K562 (cell line): ENCODE data around the gene CDK14. TPM values are rescaled to one million over a fixed set of nuclear protein-coding genes. Genes with fewer than 3 reads are reported as not detected.

Source experiments
- ATAC-seq: fragments of 200-7000 bp; cut with Tn5 transposase; 3 replicates; pipeline ENCODE4 v1.9.1; 2020; ENCODE audit warnings: moderate library complexity
- BruUV-seq: library from RNA; stranded (reverse); fragments of 400-500 nt; replicated peaks from 2 replicates; lab custom pipeline; 2021; lab: Mats Ljungman, UMichigan
- CTCF ChIA-PET: fragments of 300-600 bp; formaldehyde crosslinking; extraction: SDS; loops from one replicate; lab custom pipeline; 2021; ENCODE audit warnings: low intra/inter-chr PET ratio; lab: Yijun Ruan, JAX
- POLR2A ChIA-PET: fragments of 300-600, 350-650 bp; sonication (Branson Sonifier 250); formaldehyde crosslinking; extraction: SDS; loops from one replicate; lab custom pipeline; 2021; ENCODE audit warnings: antibody characterized with exemption, inconsistent platforms; lab: Yijun Ruan, JAX
- DNase-seq, 4 experiments: peaks; one replicate each; pipeline versions ENCODE4 v3.0.0 to v3.0.0-alpha.2; 2011 to 2018; ENCODE audit warnings: low spot score in 3 of 4, mixed read lengths in 3 of 4; ENCODE audit errors: extremely low read depth in 1 of 4
- FAIRE-seq: peaks from 2 replicates; lab custom pipeline; 2011; peaks lifted over from hg19 to GRCh38; lab: Jason Lieb, UNC
- H2AFZ ChIP-seq: 2 replicates; pipeline ENCODE4 v1.6.0; 2011; ENCODE audit warnings: low read depth, low read length, control low read depth, inconsistent platforms
- H3K27ac ChIP-seq: fragments of 200-600 bp; 3 replicates; pipeline ENCODE4 v1.8.0; 2011; ENCODE audit warnings: low read depth, mild to moderate bottlenecking, control low read depth, inconsistent platforms, low read length, moderate library complexity, mixed read lengths; ENCODE audit errors: extremely low read depth
- H3K27me3 ChIP-seq, 2 experiments: fragments of 300-600 bp in 1 of 2; 2 replicates in 1 of 2; 3 replicates in 1 of 2; pipeline versions ENCODE4 v1.6.0 to v1.8.0; 2011; ENCODE audit warnings: inconsistent platforms in 2 of 2, low read length in 2 of 2, mild to moderate bottlenecking in 1 of 2, mixed read lengths in 1 of 2, moderate library complexity in 1 of 2; ENCODE audit not compliant: control insufficient read depth in 2 of 2, insufficient read depth in 2 of 2
- H3K36me3 ChIP-seq: fragments of 300-600 bp; 3 replicates; pipeline ENCODE4 v1.8.0; 2011; ENCODE audit warnings: mild to moderate bottlenecking, low read length, inconsistent platforms; ENCODE audit not compliant: control insufficient read depth, insufficient read depth
- H3K4me1 ChIP-seq, 2 experiments: fragments of 200-600 bp in 1 of 2; replicated peaks in 1 of 2; 2 replicates in 1 of 2; 3 replicates in 1 of 2; pipeline versions ENCODE4 v1.5.1 to v1.8.0; 2011; ENCODE audit warnings: inconsistent platforms in 2 of 2, low read length in 2 of 2, mild to moderate bottlenecking in 1 of 2, mixed read lengths in 1 of 2, moderate library complexity in 1 of 2; ENCODE audit not compliant: control insufficient read depth in 2 of 2, insufficient read depth in 2 of 2
- H3K4me2 ChIP-seq: 2 replicates; pipeline ENCODE4 v1.6.1; 2011; ENCODE audit warnings: low read length, control low read depth, inconsistent platforms, mixed read lengths; ENCODE audit not compliant: insufficient read depth
- H3K4me3 ChIP-seq: fragments of 200-600 bp; sonication (generic), shearing (Covaris generic); 2 replicates; pipeline ENCODE4 v1.5.1; 2016; ENCODE audit warnings: control low read depth, inconsistent platforms
- H3K79me2 ChIP-seq: fragments of 200-600 bp; 3 replicates; pipeline ENCODE4 v1.8.0; 2011; ENCODE audit warnings: low read length, inconsistent platforms; ENCODE audit not compliant: control insufficient read depth, insufficient read depth
- H3K9ac ChIP-seq, 2 experiments: 2 replicates each; pipeline versions ENCODE4 v1.6.0 to v1.6.1; 2011; ENCODE audit warnings: low read depth in 2 of 2, low read length in 2 of 2, control low read depth in 1 of 2, inconsistent platforms in 1 of 2, mild to moderate bottlenecking in 1 of 2, mixed read lengths in 1 of 2; ENCODE audit not compliant: insufficient read depth in 1 of 2
- H3K9me1 ChIP-seq: one replicate; pipeline ENCODE4 v1.6.0; 2011; ENCODE audit warnings: inconsistent platforms, mild to moderate bottlenecking, low read length, moderate library complexity; ENCODE audit not compliant: control insufficient read depth, insufficient read depth
- H3K9me3 ChIP-seq: replicated peaks from 2 replicates; pipeline ENCODE4 v1.5.1; 2011; ENCODE audit warnings: low read depth, low read length, inconsistent platforms; ENCODE audit not compliant: control insufficient read depth, insufficient read depth
- H4K20me1 ChIP-seq: replicated peaks from 2 replicates; pipeline ENCODE4 v1.6.1; 2011; ENCODE audit warnings: low read length, inconsistent platforms, mixed read lengths; ENCODE audit not compliant: control insufficient read depth, insufficient read depth
- NKRF ChIP-seq: fragments of 450-650 bp; IDR thresholded peaks from 2 replicates; pipeline ENCODE4 v1.6.1; 2016; ENCODE audit warnings: borderline replicate concordance
- SMARCB1 ChIP-seq: IDR thresholded peaks from 2 replicates; pipeline ENCODE4 v1.6.1; 2011; ENCODE audit warnings: improper control_type of control experiment, low read depth; ENCODE audit not compliant: insufficient read length
- THAP7 ChIP-seq: fragments of 250-450 bp; sonication (Bioruptor Pico); IDR thresholded peaks from 2 replicates; pipeline ENCODE4 v1.5.0; 2021
- in situ Hi-C: fragments of 300-500 bp; cut with MboI; formaldehyde crosslinking; loops from 4 replicates; pipeline ENCODE4 v1.15.0; 2018; ENCODE audit warnings: inconsistent platforms, mixed read lengths
- intact Hi-C: fragments of 100-400 bp; cut with micrococcal nuclease; formaldehyde crosslinking; loops from 2 replicates; pipeline ENCODE4 v1.14.2; 2022
- polyA plus RNA-seq, 8 experiments: library from polyadenylated mRNA; depleted of rRNA in 4 of 8; stranded (reverse) in 5 of 8; unstranded in 3 of 8; fragments of >200 nt; fragmentation: Nextera tagmentation in 2 of 8; fragmentation: Illumina TruSeq in 1 of 8; extraction: Ambion mirVana in 2 of 8; extraction: Trizol in 1 of 8; gene quantifications; 2 replicates each; pipeline versions ENCODE4 v1.2.1 to v1.2.3, GENCODE V29; 2011 to 2014; ENCODE audit warnings: inconsistent platforms in 1 of 8, missing spikeins in 1 of 8
- total RNA-seq, 7 experiments: library from RNA; depleted of rRNA in 6 of 7; stranded (reverse); fragments of >200 nt in 6 of 7; fragmentation: Illumina TruSeq in 2 of 7; extraction: Trizol in 2 of 7; gene quantifications; 2 replicates each; pipeline versions ENCODE4 v1.2.1 to v1.2.3, GENCODE V29; 2011 to 2021; ENCODE audit warnings: low replicate concordance in 1 of 7

The CDK14 gene
- total and polyA plus RNA-seq, 9 of the 15 experiments (the other 6 are each of a cell fraction or from before 2014, with no cell fraction given), result 0.03 to 0.91 (median 0.16) TPM

GRCh38 chr7:90693939-90694338, 97.8 kb downstream of the CDK14 start:
- H3K27me3 ChIP-seq, result no peaks in the 10 kb centered on the region

More at GRCh38 chr7:90693939-90694338, 97.8 kb downstream of the CDK14 start:
- Histone ChIP-seq H3K27ac (no peak overlapping the region), H3K9ac (no peak overlapping the region), H3K4me1 (no peaks in the 10 kb centered on the region), H4K20me1 (no peaks in the 10 kb centered on the region), H3K9me1 (no peaks in the 10 kb centered on the region), H2AFZ (no peak overlapping the region), H3K79me2 (no peaks in the 10 kb centered on the region), H3K4me2 (no peak overlapping the region), H3K4me3 (no peak overlapping the region), H3K36me3 (no peaks in the 10 kb centered on the region), H3K9me3 (no peaks in the 10 kb centered on the region)
- DNase-seq, result no peak
- intact Hi-C loops (no loop called here), in situ Hi-C loops (no loop called here)
- CTCF ChIA-PET, result no interaction called here
- FAIRE-seq, result no peak
- no peak for ATAC-seq
- BruUV-seq, result no TSS peak
- no peak for TF ChIP-seq SMARCB1
- no peak for TF ChIP-seq THAP7 (CRISPR knock-in tag)
- TF ChIP-seq NKRF, result no peak
- POLR2A ChIA-PET, result no interaction called here
